ENCODE data around the gene ASPG. TPM values are rescaled to one million over a fixed set of nuclear protein-coding genes. Genes with fewer than 3 reads are reported as not detected.

ASPG gene
- total and polyA plus RNA-seq, 2 of the 13 experiments (the other 11 are each of a cell fraction or from before 2014, with no cell fraction given): not detected

DNA sequence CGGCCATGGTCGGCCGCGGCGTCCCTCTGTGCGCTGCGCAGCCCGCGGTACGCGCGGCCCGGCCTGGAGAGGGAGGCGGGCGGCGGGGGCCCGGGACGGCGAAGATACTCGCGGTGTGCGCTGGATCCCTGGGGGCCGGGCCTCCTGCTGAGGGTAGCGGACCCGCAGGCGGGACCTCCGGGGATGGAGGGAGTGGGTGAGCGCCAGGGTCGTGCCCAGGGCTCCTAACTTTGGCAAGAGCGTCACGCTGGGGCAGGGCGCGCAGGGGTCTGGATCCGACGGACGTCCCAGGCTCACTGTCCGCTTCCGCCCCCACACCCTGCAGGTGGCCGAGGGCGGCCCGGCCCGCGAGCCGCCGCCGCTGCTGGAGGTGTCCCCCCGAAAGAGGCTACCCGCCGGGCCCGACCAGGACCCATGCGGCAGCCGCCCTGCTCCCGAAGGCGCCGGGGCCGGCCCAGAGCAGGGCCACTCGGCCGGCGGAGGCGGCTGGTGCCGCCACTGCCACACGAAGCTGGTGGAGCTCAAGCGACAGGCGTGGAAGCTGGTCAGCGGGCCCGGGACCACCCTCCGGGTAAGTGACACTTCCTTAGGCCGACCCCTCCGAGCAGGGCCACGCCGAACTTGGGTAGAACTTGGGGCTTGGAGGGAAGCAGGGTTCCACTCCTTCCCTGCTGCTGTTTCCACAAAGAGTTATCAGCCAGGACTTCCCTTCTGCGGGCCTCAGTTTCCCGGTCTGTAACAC, 53.4 kb downstream of the ASPG start:
- H3K9ac ChIP-seq (ENCODE audit: insufficient read depth, low read depth, low read length): no peak overlapping the region
- WGBS (ENCODE audit: low lambda C conversion rate): 45% methylated on average over 22 of the region's 73 CpGs
- no peak for FAIRE-seq
- no peak overlapping the region for H3K27ac ChIP-seq (ENCODE audit: extremely low read length, insufficient read depth, low read length)
- intact Hi-C loops (cut with micrococcal nuclease; ENCODE audit: unreplicated experiment) (no loop called here), in situ Hi-C loops (cut with HindIII; ENCODE audit: extremely low pct_ligation_motif_present, low pct_unique_long_range_greater_than_20kb) (loop anchor here (5.0 kb wide), 2 partner anchors 423 to 503 kb away; no protein-coding TSS in a partner anchor)
- TF ChIP-seq PRDM4 (CRISPR knock-in tag; IDR thresholded peaks at IDR 0.05; ENCODE audit: borderline replicate concordance): no peak
- peak; percentile 76; the same call in 1 of the 2 replicates for TF ChIP-seq EZH2 (conservative IDR thresholded peaks at IDR 0.05; ENCODE audit: low read depth, low read length)
- no peak for TF ChIP-seq MBD4 (IDR thresholded peaks at IDR 0.05; ENCODE audit: borderline replicate concordance, low read length)
- TF ChIP-seq, protein P1, sequence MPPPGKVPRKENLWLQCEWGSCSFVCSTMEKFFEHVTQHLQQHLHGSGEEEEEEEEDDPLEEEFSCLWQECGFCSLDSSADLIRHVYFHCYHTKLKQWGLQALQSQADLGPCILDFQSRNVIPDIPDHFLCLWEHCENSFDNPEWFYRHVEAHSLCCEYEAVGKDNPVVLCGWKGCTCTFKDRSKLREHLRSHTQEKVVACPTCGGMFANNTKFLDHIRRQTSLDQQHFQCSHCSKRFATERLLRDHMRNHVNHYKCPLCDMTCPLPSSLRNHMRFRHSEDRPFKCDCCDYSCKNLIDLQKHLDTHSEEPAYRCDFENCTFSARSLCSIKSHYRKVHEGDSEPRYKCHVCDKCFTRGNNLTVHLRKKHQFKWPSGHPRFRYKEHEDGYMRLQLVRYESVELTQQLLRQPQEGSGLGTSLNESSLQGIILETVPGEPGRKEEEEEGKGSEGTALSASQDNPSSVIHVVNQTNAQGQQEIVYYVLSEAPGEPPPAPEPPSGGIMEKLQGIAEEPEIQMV (CRISPR knock-in tag; IDR thresholded peaks at IDR 0.05; ENCODE audit: low read depth): no peak
- peaks cover 9 to 69% of the 10 kb centered on the region in 2 experiments; a peak in 4 of 5 replicates for H3K27me3 ChIP-seq (ENCODE audit: control insufficient read depth in 1 of 2, insufficient read depth in 2 of 2, low read length in 2 of 2)
- ChIA-PET CTCF (ENCODE audit: low intra/inter-chr PET ratio, low total read pairs) (no interaction called here), POLR2A (no interaction called here)
- H3K4me3 ChIP-seq (replicated peaks in 1 of 3; ENCODE audit: insufficient read depth in 1 of 3, low read depth in 2 of 3, low read length in 3 of 3): no peak overlapping the region
- no peaks in the 10 kb centered on the region for H3K36me3 ChIP-seq (replicated peaks in 1 of 2; ENCODE audit: control insufficient read depth in 1 of 2, insufficient read depth in 2 of 2, low read length in 2 of 2)
- H3K4me2 ChIP-seq (ENCODE audit: low read depth, low read length): no peak overlapping the region
- H3K4me1 ChIP-seq (ENCODE audit: insufficient read depth, low read length): no peaks in the 10 kb centered on the region
- H3K9me3 ChIP-seq (ENCODE audit: low read length): no peaks in the 10 kb centered on the region
- H3K79me2 ChIP-seq (ENCODE audit: insufficient read depth, low read length): no peaks in the 10 kb centered on the region
- no peak for DNase-seq (ENCODE audit: low spot score)
- no TSS peak for BruUV-seq (replicated peaks)
- H4K20me1 ChIP-seq (ENCODE audit: insufficient read depth, low read length): 0 out of 2 replicates have a peak, but pooled peaks cover 2% of the 10 kb centered on the region
- ATAC-seq: no peak
- H2AFZ ChIP-seq (ENCODE audit: low read length): no peak overlapping the region

Measured in HepG2 (cell line).